Measurements from ENCODE around the gene RHOA. TPM values are rescaled to one million over a fixed set of nuclear protein-coding genes. Genes with fewer than 3 reads are reported as not detected.

Gene RHOA
- total and polyA plus RNA-seq, 10 of the 15 experiments (the other 5 are each of a cell fraction or from before 2014, with no cell fraction given) = 246 to 1,049 (median 515) TPM

GRCh38 chr3:49313896-49314688, 97.7 kb downstream of the RHOA start (continued):
- peak; percentile 92 for TF ChIP-seq ZNF592 (IDR thresholded peaks at IDR 0.05)
- peak; percentile 92 for TF ChIP-seq MEF2A (IDR thresholded peaks at IDR 0.05; ENCODE audit: insufficient read depth, low read depth, low read length)
- peak; percentile 21; the same call in 1 of the 2 replicates for TF ChIP-seq ATF7 (IDR thresholded peaks at IDR 0.05; ENCODE audit: low read depth)
- peak; percentile 80 for TF ChIP-seq CUX1 (IDR thresholded peaks at IDR 0.05; ENCODE audit: insufficient replicate concordance, low read depth, low read length)
- TF ChIP-seq ZNF687 (IDR thresholded peaks at IDR 0.05) = peak; percentile 72
- TF ChIP-seq, protein P1, sequence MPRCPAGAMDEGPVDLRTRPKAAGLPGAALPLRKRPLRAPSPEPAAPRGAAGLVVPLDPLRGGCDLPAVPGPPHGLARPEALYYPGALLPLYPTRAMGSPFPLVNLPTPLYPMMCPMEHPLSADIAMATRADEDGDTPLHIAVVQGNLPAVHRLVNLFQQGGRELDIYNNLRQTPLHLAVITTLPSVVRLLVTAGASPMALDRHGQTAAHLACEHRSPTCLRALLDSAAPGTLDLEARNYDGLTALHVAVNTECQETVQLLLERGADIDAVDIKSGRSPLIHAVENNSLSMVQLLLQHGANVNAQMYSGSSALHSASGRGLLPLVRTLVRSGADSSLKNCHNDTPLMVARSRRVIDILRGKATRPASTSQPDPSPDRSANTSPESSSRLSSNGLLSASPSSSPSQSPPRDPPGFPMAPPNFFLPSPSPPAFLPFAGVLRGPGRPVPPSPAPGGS (IDR thresholded peaks at IDR 0.05; ENCODE audit: borderline replicate concordance, insufficient read depth, low read depth, low read length, poor library complexity, severe bottlenecking) = peak; percentile 81
- TF ChIP-seq, protein P2, sequence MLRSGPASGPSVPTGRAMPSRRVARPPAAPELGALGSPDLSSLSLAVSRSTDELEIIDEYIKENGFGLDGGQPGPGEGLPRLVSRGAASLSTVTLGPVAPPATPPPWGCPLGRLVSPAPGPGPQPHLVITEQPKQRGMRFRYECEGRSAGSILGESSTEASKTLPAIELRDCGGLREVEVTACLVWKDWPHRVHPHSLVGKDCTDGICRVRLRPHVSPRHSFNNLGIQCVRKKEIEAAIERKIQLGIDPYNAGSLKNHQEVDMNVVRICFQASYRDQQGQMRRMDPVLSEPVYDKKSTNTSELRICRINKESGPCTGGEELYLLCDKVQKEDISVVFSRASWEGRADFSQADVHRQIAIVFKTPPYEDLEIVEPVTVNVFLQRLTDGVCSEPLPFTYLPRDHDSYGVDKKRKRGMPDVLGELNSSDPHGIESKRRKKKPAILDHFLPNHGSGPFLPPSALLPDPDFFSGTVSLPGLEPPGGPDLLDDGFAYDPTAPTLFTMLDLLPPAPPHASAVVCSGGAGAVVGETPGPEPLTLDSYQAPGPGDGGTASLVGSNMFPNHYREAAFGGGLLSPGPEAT (IDR thresholded peaks at IDR 0.05; ENCODE audit: low read depth) = peak; percentile 68
- 0 out of 2 replicates have a peak, but pooled peaks have one; percentile 45 for TF ChIP-seq ZBED1 (IDR thresholded peaks at IDR 0.05; ENCODE audit: borderline replicate concordance)
- TF ChIP-seq SREBF2 (IDR thresholded peaks at IDR 0.05; ENCODE audit: low read length) = no peak
- no peak for TF ChIP-seq NFYA (IDR thresholded peaks at IDR 0.05; ENCODE audit: borderline replicate concordance, low read depth, low read length)
